Stimulated activated CD4-positive, alpha-beta T cell treated with anti-CD3 and anti-CD28 coated beads, Interleukin-1b, Interleukin-23, amount 100 ng/mL, for 1 hour (primary cell): ENCODE measurements around the gene NKD2.

ENCODE experiments used
- DNase-seq, 2 donors: peaks; one replicate each; pipeline ENCODE4 v3.0.0-alpha.2; 2020; ENCODE audit warnings: low read depth in 2 of 2

The NKD2 gene

GRCh38 chr5:1043327-1043726, 34.7 kb downstream of the NKD2 start:
- no peak for DNase-seq

- DNase-seq = no peak
These were observed 35.5 kb downstream of the NKD2 start for GRCh38 chr5:1044117-1044516.

- no peak for DNase-seq
These were observed 37.5 kb downstream of the NKD2 start for GRCh38 chr5:1045960-1046560.

GRCh38 chr5:1047332-1047965, 38.8 kb downstream of the NKD2 start:
- no peak for DNase-seq

GRCh38 chr5:1048162-1048721, 39.6 kb downstream of the NKD2 start:
- no peak for DNase-seq

- DNase-seq = no peak
These were observed 40.5 kb downstream of the NKD2 start for GRCh38 chr5:1048861-1049838.

GRCh38 chr5:1050423-1051365, 42.1 kb downstream of the NKD2 start:
- no peak for DNase-seq

- DNase-seq = no peak
These were observed 42.7 kb downstream of the NKD2 start for GRCh38 chr5:1051366-1051720.

- DNase-seq = no peak
These were observed 43.5 kb downstream of the NKD2 start for GRCh38 chr5:1052076-1052475.

GRCh38 chr5:1052641-1053390, 44.2 kb downstream of the NKD2 start:
- no peak for DNase-seq

GRCh38 chr5:1053391-1054017, 44.9 kb downstream of the NKD2 start:
- no peak for DNase-seq

- no peak for DNase-seq
These were observed 45.6 kb downstream of the NKD2 start for GRCh38 chr5:1054018-1054798.

- no peak for DNase-seq
These were observed 46.5 kb downstream of the NKD2 start for GRCh38 chr5:1054799-1055775.

GRCh38 chr5:1055896-1056610, 47.5 kb downstream of the NKD2 start:
- DNase-seq = no peak

- DNase-seq = no peak
These were observed 48.2 kb downstream of the NKD2 start for GRCh38 chr5:1056611-1057484.

GRCh38 chr5:1057485-1058082, 49.0 kb downstream of the NKD2 start:
- DNase-seq = no peak
